Dedifferentiated amniotic fluid mesenchymal stem cell (primary cell): Measurements from ENCODE around the gene TMPRSS2.

ENCODE experiments used
- DNase-seq: peaks from one replicate; pipeline ENCODE4 v3.0.0-alpha.2; 2016; ENCODE audit errors: extremely low spot score

Gene TMPRSS2

DNA sequence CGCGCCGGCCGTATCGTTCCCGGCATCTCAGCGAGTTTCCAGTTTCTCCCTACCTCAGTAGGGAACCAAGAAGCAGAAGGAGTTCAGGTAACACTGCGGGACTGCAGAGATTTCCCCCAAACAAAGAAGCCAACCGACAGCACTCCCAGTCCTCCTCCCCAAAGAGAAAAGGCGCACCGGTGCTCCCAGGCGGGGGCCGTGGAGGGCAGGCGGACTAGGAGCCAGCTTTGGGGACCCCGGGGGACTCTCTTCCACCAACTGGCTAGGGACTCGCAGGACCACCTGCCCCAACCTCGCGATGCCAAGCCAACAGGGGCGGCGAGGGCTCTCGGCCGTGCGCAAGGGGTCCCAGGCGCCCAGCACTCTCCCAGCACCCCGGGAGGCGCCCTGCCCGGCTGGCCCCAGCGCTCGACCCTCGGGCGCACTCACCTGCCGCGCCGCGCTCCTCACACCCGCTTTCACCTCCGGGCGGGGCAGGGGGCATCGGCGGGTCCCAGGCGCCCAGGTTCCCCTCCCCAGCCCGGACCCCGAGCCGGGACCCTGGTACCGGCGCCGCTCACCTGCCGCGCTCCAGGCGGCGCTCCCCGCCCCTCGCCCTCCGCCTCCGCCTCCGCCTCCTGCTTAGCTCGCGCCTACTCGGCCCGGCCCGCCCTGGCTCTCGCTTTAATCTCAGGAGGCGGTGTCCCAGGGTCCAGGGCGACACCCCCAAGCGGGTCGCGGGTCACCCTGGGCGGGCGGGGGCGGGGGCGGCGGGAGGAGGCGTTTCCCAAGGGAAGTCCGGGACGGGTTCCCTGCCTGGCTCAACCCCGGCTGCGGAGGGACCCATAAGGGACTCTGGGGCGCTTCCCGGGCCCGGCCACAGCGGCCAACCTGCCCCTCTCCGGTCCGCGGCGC lies at the start of gene TMPRSS2:
Gene TMPRSS2 (minus strand): TSS at position 638 of the 894 bp plus-strand sequence. CDS start 10,025 bp downstream, outside the sequence.
- DNase-seq = no peak

DNA sequence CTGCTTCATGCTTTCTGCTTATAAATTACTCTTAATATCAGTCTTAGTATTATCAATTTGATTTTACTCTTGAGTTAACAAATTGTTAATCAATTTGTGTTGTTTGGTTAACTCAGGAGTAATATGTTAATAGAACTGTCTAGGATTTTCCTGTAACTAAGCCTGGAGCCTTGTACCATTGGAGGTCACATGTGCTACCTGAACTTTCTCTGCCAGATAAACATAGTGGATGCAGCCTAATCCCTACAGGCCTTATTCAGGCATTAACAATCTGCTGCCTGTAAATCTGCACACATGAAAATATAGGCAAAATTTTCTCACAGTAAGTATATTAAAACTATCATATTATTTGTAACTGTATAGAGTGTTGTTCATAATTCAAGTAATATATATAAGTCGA lies 47.1 kb upstream of the TMPRSS2 start:
- no peak for DNase-seq

DNA sequence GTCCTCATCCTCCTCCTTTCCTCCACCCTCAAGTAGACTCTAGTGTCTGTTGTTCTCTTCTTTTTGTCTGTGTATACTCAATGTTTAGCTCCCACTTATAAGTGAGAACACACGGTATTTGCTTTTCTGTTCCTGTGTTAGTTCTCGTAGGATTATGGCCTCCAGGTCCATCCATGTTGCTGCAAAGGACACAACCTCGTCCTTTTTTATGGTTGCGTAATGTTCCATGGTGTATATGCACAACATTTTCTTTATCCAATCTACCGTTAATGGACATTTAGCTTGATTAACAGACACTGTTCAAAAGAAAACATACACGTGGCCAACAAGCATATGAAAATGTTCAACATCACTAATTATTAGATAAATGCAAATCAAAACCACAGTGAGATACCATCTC lies 44.3 kb upstream of the TMPRSS2 start:
- DNase-seq = no peak

DNA sequence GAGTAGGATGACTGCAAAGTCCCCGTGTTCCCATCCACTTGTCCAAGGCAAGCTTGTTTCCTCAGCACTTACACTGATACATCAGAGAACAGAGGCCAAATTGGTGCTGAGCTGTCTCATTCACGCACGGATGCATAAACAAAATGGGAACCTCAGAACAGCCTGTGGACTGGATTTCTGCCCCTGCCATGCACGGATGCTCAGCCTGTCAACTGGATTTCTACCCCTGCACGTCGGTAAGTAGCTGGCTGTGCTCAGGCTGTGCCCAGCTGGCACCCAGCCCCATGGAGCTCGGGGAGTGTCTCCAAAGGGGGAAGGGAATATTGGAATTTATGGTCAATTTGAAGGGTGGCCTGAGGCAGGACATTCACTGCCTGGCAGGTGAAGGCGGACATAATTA lies 40.8 kb upstream of the TMPRSS2 start:
- DNase-seq = no peak

DNA sequence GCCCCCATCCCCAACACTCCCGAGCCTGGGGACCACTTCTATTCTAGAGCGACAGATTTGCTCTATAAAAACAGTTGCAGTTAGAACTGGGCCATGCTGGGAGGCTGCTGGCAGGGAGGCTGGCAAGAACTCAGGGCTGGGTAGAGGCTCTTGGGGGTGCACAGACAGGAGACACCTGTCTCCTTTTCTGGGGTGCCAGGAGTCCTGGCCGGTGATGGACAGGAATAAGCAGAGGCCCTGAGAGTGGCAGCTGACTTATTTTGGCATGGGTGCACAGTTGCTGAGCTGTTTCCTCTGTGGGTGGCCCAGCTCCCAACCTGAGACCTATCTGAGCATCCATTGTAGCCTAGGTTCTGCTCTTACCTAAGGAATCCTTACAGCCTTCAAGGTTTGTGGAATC lies 39.2 kb upstream of the TMPRSS2 start:
- no peak for DNase-seq

DNA sequence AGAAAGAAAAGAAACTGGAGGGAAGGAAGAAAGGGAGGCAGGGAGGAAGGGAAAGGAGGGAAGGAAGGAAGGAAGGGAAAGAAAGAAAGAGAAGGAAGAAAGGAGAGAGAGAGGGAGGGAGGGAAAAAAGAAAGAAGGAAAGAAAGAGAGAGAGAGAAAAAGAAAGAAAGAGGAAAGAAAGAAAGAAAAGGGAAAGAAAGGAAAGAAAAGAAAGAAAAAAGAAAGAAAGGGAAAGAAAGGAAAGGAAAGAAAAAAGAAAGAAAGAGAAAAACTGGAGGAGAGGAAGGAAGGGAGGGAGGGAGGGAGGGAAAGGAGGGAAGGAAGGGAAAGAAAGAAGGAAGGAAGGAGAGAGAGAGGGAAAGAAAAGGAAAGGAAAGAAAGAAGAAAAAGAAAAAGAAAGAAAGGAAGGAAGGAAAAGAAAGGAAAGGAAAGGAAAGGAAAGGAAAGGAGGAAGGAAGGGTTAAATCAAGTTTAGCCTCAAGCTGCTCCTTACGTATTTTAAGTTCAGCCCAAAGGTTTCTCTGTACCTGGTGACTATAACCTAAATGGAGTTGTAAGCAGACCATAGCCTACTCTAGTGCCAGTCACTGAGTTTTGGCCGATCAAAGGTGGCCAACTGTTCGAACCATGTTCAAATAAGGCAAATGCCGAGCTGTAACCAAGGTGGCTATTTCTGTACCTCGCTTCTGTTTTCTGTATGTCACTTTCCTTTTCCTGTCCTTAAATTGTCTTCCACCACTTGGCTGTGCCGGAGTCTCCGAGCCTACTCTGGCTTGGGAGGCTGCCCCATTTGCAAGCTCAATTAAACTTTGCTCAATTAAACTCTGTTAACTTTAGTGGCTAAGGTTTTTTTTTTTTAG lies 37.8 kb upstream of the TMPRSS2 start:
- DNase-seq = no peak

DNA sequence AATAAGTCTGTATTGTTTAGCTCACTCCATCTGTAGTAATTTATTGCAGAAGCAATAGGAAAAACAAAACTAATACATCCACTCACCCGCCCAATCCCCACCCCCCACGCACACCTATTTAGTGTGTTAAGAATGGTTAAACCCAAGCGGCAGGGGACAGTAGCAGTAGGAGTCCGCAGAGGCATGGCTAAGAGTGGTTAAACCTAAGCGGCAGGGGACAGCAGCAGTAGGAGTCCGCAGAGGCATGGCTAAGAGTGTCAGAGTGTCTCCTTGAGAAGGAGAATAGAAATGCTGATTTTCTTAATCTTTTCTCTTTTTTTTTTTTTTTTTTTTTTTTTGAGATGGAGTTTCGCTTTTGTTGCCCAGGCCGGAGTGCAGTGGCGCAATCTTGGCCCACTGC lies 34.8 kb upstream of the TMPRSS2 start:
- DNase-seq = no peak

DNA sequence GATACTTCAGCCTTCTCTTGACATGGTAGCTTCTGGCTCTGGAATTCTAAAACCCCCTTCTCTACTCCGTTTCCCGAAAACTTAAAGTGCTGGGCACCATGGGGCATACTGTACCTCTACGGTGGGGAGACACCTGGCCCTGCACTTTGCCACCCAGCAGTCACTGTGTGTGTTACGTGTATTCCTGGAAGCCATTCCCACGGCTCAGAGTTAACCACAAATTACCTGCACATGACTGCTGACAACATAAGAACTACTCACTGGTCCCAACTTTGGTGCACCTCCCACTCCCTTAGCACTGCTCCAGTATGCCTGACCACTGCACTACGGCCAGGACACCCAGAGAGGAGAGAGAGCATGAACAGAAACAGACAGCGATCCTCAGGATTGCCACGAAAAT lies 29.4 kb upstream of the TMPRSS2 start:
- no peak for DNase-seq

DNA sequence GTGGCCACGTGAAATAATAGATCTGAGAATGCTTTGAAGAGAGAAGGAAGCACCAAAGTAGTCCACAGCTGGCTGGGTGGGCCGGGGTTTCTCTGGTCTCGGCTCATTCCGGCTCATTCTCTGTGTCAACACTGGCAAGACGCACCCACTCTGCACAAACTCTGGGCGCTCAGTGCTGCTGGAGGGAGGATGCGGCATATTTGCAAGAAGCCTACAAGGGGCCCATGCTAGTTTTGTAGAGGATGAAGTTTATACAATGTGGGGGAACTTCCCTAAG lies 28.8 kb upstream of the TMPRSS2 start:
- DNase-seq = no peak

DNA sequence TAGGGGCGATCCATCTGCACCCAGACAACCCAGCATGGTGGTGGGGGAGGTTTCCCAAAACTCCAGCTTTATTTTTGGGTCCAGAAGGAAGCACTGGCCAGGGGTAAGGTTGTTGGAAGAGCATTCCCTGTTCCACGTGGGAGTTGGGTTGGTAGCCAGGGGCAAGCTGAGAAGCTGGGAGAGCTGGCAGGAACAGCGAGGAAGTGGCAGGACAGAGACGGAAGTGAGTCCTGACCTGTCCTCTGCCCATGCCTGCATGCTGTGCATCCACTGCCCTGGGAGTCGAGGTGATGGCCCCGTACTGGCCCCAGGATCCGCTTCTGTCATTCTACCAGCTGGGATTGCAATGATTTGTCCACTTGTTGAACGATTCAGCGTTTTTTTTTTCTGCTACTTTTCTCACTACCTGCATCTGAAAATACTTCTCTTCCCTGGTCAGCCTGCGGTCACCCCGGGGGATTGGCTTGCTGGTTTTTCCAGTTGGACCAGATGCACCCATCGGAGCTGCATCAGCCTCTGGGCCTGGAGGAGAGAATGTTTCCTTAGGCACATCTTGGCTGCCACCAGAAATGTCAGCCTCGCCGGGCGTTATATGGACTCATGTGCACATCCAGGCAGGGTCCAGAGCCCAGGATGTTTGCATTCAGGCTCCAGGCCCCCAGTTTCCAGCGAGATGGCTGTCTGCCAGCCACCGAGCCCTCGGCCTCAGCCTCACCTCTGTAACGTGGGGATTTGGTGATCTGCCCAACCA lies 28.3 kb upstream of the TMPRSS2 start:
- DNase-seq = no peak

DNA sequence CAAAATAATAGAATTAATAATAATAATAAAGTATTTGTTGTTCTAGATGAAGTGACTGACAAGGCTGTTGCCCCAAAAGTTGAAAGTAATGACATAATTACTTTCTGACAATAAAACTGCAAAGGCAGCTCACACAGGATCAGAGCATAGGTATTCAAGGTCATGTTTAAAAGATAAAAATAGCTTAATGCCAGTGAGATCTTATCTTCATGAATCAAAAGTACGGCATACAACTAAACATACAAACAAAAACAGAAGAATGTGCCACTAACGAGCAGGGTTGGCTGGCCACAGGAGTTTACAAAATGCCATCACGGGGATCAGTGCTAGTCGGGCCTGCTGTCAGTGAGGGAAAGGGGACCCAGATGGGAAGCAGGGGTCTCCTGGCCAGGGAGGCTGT lies 22.4 kb upstream of the TMPRSS2 start:
- DNase-seq = no peak

DNA sequence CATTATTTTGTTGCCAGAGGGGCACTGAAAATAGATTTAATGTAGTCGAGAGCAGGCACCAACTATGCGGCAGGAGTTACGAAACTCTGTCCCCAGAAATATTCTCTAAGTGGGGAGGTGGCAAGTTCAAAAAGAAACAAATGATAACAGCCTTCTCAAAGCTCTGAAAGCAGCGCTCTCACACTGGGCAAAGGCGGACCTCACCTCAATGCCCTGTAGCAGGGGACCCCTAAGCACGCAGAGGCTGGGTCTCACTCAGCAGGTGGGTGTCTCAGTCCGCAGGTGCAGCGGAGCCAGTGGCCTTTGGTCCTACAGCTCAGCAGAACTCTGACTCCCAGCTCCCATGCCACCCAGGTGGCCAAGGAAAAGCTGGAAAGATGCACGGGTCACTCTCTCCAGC lies 21.8 kb upstream of the TMPRSS2 start:
- no peak for DNase-seq

DNA sequence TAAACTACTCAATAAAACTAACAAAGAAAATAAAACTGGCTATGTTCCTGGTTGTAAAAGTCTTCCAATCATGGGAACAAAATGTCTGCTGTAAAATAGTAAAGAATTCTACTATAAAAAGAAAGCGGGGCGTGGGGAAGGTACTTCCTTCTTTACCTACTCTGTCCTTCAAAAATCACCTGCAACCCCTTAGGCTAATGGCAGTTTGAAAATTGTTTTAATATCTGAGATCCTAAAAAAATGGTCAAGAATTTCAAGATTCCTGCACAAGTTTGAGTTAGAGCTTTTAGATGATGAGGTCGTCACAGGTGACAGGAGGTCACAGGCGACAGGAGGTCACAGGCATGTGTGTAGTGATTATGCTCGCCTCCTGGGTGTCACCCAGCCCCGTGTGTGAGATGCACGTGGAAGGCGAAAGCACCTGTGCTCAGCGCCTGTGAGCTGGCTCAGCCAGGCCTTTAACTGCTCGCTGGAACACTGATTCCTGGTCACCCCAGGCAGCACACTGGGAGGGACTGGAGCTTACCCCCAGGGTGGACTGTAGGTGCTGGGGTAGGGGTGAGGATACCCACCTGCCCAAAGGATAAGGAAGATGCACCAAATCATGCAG lies 18.6 kb upstream of the TMPRSS2 start:
- DNase-seq = no peak

DNA sequence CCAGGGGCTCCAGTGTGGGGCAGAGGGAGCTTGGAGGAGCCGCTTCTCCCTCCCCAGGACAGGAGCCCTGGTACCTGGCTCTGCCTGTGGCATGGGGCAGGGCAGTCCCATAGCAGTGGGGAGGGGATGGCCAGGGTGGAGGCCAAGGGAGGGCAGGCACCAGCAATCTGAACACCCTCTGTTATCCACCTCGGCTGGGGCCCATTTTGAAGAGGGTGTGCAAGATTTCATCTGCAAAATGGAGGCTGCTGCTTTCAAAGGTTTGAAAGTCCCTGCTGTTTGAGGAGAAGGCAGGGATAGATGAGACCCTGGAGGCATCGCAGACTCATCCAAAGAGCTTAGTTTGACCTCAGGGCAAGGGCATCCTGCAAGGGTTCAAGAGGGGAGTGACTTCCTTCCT lies 15.2 kb upstream of the TMPRSS2 start:
- DNase-seq = no peak

DNA sequence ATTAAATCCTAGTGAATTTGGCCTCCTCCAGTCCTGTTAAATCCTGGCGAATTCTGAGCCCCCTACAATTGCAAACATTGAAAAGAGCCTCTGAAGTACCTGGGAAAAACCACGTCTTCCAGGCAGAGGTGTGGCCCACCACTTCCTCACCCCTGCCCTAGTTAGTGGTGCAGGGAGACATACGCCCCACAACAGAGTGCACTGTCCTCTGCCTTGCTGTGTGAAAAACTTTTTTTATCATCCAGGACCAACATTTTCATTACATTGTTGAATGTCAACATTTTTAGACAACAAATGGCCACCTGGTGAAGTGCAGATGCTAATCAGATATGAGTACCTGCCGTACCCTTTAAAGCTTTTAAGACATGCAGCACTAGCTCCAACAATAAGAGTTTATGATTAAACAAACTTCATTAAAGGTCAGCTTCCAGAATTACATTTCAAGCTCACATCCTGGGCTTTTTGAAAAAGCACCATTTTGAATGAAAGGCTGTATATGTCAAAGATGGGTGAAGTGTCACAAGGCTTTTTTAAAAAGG lies 13.6 kb upstream of the TMPRSS2 start:
- no peak for DNase-seq

DNA sequence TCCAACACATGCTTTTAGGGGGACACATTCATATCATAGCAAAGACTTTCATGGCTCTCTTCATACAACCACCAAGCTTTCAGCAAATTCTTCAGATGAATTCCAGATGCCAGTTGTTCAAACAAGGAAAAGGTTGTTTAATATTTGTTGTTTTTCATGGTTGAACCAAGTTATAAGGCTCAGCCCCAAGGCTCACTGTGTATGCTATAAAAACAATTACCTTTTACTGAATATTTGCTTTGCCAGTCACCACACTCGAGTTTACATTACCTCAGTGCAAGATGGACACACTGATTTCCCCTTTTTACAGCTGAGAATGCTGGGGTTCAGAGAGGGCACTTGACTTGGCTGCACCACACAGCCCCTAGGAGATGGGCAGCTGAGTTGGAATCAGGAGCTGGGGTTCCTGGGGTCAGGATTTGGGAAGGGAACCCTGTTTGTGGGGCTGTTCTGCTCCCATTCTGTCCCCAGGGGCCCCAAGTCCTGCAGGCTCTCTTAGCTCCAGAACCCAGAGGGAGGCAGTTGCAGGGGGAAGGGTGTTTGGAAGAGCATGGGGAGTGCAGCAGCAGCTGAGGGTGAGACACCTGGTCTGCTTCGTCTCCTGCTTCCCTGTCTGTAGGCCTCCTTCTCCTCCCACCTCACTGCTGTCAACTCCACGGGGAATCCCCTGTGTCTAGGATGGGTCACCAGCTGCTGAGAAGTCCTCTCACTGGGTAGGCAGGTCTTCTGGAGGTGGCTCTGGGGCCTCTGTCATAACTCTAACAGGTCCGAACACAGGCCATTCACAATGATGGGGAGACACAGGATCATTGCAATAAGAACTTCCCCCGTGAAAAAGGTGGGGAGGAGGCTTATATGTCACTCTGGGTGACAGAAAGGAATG lies 12.8 kb upstream of the TMPRSS2 start:
- no peak for DNase-seq

DNA sequence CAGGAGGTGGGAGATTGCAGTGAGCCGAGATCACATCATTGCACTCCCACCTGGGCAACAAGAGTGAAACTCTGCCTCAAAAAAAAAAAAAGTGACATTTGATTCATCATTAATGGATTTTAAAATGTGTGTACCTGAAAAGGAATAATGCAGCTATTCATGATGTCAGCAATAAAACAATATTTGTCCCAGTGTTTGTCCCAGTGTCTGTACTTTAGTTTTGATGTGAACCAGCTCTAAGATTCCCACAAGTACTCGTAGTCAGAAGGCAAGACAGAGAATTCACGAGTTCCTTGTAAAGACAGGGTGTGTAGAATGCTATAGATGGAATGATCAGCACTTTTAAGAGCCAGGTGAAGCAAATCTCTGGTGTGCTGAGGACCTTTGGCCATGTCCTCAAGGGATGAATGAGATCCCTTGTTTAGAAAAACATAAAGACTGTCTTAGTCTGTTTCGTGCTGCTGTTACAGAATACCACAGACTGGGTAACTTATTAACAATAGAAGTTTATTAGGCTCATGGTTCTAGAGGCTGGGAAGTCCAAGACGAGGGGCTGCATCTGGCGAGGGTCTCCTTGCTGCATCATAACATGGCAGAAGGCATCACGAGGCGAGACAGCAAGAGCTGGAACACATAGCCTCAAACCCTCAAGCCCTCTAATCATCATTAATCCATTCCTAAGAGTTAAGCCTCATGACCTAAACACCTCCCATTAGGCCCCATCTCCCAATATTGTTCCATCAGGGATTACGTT lies 12.0 kb upstream of the TMPRSS2 start:
- no peak for DNase-seq

DNA sequence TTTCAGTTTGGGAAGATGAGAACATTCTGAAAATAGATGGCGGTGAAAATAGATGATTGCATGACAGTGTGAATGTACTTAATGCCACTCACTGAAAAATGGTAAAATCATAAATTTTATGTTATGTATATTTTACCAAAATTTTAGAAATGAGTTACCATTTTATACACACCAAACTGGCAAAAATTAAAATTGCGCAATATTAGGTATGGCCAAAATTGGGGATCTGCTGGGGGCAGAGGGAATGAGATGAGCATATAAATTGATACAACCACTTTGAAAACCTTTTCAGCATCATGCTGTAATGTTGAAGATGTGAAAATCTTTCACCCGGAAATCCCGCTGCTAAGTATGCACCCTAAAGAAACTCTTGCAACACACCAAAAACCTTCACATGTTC lies 10.8 kb upstream of the TMPRSS2 start:
- DNase-seq = no peak

DNA sequence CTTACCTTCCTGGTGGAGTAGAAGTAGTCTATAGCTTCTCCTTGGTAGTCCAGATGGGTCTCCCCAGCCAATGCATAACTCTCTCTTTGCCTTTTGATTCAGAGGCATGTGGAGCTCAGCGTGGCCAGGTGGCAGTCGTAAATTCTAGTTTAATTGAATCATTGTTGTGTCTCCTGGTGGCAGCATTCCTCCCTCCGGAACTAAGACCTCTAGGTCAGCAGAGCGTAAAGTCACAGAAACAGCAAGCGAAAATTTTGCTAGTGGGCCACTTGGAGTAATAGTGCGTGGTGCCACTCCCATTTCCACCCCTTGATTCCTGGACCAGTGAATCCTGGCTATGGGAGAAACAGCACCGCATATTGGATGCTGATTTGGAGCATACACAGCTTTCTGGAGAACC lies 3.9 kb upstream of the TMPRSS2 start:
- DNase-seq = no peak

DNA sequence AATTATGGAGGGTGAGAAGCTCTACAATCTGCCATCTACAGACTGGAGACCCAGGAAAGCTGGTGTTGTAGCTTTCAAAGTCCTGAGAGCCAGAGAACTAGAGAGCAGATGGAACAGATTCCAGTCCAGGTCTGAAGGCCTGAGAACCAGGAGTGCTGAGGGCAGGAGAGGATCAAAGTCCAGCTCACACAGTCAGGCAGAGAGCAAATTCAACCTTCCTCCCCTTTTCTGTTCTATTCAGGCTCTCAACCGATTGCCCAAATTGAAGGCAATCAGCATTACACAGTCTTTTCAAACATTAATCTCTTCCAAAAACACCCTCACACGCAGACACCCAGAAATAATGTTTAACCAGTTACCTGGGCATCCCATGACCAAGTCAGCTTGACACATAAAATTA lies 2.5 kb upstream of the TMPRSS2 start:
- DNase-seq = no peak
